GM21717 (cell line): ENCODE results near the gene APLN.

Experiments used
- ATAC-seq: cut with Tn5 transposase; IDR thresholded peaks from one replicate; pipeline ENCODE4 v1.9.1; 2021; ENCODE audit warnings: mild to moderate bottlenecking, moderate library complexity; ENCODE audit not compliant: unreplicated experiment

The APLN gene

GRCh38 chrX:129663171-129663570, 8.4 kb upstream of the APLN start:
- ATAC-seq, result no peak

- ATAC-seq, result no peak
Measured at GRCh38 chrX:129661369-129661768, 6.6 kb upstream of the APLN start.

- no peak for ATAC-seq
Measured at GRCh38 chrX:129659861-129660260, 5.1 kb upstream of the APLN start.

- ATAC-seq, result no peak
Measured at GRCh38 chrX:129659141-129659540, 4.4 kb upstream of the APLN start.

GRCh38 chrX:129658429-129658828, 3.7 kb upstream of the APLN start:
- no peak for ATAC-seq

DNA sequence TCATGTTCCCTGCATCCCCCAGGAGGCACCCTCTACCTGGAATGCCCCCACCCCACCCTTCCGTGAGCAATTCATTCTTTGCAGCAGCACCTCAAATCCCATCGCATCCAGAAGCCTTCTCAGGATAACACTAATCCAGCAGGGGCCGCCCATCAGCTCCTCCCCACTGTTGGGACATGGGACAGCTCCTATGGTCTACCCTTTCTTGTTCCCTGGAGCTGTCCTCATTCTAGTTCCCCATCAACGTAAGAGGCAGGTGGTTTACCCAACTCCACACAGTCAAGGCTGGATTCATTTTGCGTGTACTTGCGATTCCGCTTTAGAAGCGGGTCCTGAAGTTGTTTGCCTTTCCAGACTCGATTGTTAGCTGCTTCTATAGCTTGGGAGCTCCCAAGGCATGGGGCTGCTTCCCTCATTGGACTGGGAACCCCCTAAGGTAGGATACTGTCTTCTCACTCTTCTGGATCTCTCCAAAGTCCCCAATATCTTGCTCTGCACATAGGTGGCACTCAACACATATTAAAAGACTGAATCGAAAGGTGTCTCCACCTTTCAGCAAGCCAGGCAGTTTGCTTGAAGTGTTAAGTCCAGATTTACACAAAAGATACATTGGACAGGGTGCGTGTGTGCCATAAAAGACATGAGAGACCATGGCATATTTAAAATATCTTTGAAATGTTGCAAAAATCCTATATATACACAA, 942 bp upstream of the APLN start:
- no peak for ATAC-seq

GRCh38 chrX:129653971-129654651, 645 bp downstream of the APLN start:
- ATAC-seq, result no peak

DNA sequence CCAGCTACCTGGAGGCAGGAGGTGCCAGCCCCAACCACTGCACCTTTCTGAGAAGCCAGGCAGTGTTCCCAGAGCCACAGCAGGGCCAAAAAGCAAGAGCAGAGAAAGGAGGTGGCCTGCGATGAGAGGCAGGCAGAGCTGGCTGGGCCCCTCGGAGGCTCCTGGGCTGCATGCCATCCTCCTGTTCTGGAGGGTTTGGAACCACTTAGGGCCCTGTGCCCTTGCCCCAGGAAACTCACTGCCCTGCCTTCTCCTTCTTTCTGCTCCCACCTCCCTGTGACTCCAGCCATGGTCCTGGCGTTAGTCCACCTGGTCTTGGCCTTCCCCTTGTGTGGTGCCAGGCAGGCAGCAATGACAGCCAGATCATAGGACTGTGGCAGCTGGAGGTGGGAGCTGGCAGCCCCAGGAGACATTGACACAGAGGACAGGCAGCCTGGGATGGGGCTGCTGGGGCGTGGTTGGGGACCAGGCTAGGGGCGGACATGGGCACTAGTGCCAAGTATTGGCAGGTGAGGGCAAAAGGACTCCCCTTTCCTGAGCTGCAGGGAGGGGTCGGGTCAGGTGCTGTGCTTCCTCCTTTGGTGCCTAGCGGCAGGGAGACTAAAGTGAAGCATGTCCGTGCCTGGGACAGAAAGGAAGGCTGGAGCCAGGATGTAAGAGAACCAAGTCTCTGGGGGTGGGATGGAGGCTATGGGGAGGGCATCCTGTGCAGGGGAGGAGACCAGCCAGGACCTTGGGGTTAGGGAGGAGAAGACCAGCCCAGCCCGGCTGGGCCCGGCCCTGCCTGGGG, 1.4 kb downstream of the APLN start:
- ATAC-seq, result no peak

GRCh38 chrX:129652565-129653169, 2.1 kb downstream of the APLN start:
- ATAC-seq, result no peak

GRCh38 chrX:129651756-129652564, 2.8 kb downstream of the APLN start:
- no peak for ATAC-seq

DNA sequence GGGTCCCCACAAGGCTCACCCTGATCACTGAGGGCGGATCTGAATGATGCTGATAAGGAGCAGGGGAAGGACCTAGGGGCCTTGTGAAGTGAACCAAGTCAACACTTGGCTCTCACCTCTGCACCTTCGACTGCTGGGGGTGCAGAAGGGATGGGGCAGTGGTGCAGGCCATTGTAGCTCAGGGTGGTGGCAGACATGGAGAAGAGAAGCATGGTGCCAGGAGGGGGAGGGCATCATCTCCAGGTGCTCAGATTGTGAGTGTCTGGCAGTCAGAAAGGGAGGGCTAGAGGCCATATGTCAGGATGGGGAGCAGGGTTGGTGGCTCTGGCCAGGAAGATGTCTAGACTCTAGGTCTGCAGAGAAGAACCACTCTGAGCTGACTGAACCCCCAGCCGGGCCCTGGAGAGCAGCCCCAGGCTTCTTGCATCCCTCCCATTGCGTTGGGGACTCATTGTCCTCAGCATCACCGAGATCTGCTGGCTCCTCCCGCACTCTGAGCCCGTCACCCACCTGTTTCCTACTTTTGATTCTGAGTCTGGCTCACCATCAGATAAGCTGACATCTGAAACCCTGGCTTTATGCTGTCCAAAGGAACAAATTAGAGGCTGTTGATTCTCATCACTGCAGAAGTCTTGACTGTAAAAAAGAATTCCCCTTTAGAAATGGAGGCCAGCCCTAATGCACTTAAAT, 3.8 kb downstream of the APLN start:
- no peak for ATAC-seq

GRCh38 chrX:129650183-129650689, 4.5 kb downstream of the APLN start:
- no peak for ATAC-seq

DNA sequence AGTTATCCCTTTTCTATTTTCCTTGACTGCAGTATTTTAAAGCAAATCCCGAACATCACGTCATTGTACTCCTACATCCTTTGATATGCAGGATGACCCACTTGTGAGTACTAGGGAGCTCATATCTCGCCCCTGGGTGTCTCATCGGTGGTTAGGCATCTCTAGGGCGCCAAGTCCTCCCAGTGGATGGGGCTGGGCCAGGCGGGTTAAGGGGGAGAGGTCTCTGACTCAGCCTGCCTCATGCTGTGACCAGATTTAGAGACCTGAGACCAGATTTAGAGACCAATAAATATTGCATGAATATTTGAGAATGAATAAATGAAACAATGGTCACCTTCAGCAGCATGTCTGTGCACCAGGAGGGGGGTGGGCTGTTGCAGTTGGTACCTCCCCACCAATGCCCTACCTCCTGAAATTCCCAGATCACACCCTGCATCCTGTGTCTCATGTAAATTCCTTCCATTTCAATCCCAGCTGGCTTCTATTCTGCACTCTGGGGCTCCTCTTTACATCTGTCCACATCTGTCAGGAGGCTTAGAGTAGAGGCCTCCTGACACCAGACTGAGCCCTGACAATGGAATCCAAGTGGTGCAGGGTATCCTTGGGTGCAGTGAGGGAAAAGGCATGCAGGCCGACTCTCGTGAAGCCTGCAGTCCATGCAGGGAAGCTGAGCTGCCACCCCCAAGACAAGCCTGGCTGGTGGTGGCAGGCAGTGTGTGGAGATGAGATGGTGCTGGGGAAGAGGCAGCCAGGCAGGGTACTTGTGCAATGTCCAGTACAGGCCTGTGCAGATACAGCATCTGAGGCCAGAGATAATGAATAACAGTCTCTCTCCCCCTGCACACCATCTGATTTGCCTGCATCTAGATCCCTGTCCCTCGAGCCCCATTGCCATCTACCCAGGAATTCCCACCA, 5.2 kb downstream of the APLN start:
- ATAC-seq, result no peak

DNA sequence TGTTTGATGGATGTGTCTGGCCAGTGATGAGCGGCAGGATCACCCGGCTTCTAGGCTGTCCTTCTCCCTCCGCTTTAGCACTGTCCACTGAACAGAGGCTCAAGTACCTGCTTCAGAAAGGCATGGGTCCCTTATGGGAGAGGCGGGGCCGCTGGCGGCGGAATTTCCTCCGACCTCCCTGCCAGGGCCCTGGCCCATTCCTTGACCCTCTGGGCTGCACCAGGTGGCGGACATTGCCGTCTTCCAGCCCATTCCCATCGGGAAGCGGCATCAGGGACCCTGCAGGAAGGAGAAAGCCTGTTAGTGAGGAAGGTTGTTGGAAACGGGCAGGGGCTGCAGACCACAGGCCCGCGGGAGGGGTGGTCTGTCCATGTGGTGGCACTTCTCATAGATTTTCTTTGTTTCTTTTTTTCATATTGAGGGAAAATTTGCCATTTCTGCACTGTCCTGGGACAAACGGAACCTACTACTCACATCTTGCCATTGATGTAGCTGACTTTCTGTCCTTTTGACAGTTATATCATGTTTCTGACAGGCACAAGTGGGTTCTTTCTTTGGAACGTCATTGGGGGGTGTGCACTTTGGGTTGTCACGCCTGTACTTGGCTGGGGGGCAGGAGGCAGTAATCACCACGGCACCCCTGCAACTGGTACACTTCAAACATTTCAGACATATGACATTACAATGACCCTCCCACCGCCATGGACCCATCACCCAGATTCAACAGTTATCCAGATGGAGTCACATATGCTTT, 6.1 kb downstream of the APLN start:
- no peak for ATAC-seq

GRCh38 chrX:129647418-129648410, 7.0 kb downstream of the APLN start:
- no peak for ATAC-seq

- no peak for ATAC-seq
Measured at GRCh38 chrX:129646566-129647417, 8.0 kb downstream of the APLN start.
